ENCODE measurements around the gene PPP3CA.

GRCh38 chr4:101345596-101346350 lies 1.6 kb downstream of the PPP3CA start:
- TF ChIP-seq CTCF (IDR thresholded peaks at IDR 0.05; ENCODE audit: low read length) = no peak
- TF ChIP-seq EZH2 (optimal IDR thresholded peaks at IDR 0.05; ENCODE audit: low read depth, low read length) = no peak
- no peak for TF ChIP-seq EZH2phosphoT487 (IDR thresholded peaks at IDR 0.05; ENCODE audit: low read length)

Data from MM.1S (cell line).